Measurements from ENCODE around the gene LGALS7. TPM values are rescaled to one million over a fixed set of nuclear protein-coding genes. Genes with fewer than 3 reads are reported as not detected.
"Not testable (repeated sequence)": the region's sequence is repeated elsewhere in the genome, so short reads cannot be mapped to it uniquely, and the experiment has no call there.

LGALS7 gene
- total RNA-seq, 2 experiments from 2014 or later = not detected

- Mint-ChIP-seq H3K27me3 (no peaks in the 10 kb centered on the region), H3K27ac (no peak overlapping the region), H3K4me3 (peak overlapping the region; percentile 78), H3K9me3 (no peaks in the 10 kb centered on the region), H3K36me3 (ENCODE audit: low read depth) (no peaks in the 10 kb centered on the region), H3K4me1 (ENCODE audit: low read depth) (peaks cover 5% of the 10 kb centered on the region)
- ChIA-PET CTCF (interaction anchor here (1.0 kb wide), 1 partner anchor 23 kb away, joined by 3 read pairs; no protein-coding TSS in a partner anchor), POLR2A (no interaction called here)
- Histone ChIP-seq H3K4me3 (ENCODE audit: low read length) (no peak overlapping the region), H3K27me3 (ENCODE audit: control insufficient read depth in 1 of 2, insufficient read depth in 2 of 2, low read length in 2 of 2) (no peaks in the 10 kb centered on the region), H3K36me3 (ENCODE audit: insufficient read depth, low read length) (no peaks in the 10 kb centered on the region), H3K4me1 (ENCODE audit: insufficient read depth, low read length) (peaks cover 8% of the 10 kb centered on the region), H3K9me3 (ENCODE audit: control insufficient read depth in 1 of 2, insufficient read depth in 1 of 2, low read length in 2 of 2) (no peaks in the 10 kb centered on the region), H3K27ac (ENCODE audit: low read depth in 1 of 2, low read length in 2 of 2) (no peak overlapping the region)
- TF ChIP-seq CTCF (IDR thresholded peaks at IDR 0.05) = no peak
- intact Hi-C loops (cut with DNase I, micrococcal nuclease) = no loop called here
- no peak for ATAC-seq (ENCODE audit: poor library complexity)
- DNase-seq = no peak
Measured at GRCh38 chr19:38793177-38793576, 19.9 kb upstream of the LGALS7 start.

DNA sequence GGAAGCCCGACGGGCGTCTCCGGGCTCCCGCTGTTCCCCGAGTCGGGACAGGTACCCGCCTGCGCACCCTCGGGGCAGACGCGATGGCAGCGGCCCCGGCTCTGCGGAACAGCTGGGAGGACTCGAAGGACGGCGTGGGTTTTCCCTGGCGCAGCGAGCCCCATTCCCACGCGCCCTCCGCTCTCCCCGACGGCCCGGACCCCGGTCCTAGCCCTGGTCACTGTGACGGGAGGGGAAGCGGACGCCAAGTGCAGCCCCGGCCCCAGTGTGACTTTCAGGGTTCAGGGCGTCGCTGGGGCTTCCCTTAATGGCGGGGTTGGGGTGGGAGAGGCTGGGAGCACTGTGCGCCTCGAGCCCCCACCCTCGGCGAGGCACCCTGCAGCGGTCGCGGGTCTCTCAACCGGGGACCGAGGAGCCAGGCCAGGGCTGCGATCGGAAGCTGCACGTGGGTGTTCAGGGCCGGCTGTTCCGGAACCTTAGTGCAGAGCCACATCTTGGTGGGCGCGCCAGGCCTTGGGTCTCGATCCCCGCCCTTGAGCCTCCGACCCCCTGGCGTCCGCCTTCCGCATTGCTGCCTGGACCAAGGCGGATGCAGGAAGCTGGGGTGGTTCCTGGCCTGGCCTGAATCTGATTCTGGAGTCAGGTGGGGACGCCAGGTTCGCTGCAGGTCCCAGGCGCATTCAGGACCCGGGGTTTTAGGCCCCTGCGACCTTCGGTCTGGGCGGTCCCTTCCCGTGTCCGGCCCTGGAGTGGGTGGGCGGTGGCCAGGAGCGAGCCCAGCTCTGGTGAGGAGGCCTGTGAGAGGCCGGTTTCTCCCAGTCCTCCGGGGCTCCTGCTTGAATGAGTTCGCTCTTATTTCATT, 19.2 kb upstream of the LGALS7 start:
- DNase-seq = peak in 10 of 14 experiments; percentile 10 to 59 (median 36)
- no peak overlapping the region for H3K27ac ChIP-seq (ENCODE audit: low read depth in 1 of 2, low read length in 2 of 2)
- H3K27me3 Mint-ChIP-seq = no peaks in the 10 kb centered on the region

GRCh38 chr19:38791451-38792064, 18.2 kb upstream of the LGALS7 start:
- H3K36me3 ChIP-seq (ENCODE audit: insufficient read depth, low read length); H3K4me1 Mint-ChIP-seq (ENCODE audit: low read depth); H3K4me1 ChIP-seq (ENCODE audit: insufficient read depth, low read length); CTCF ChIA-PET; DNase-seq; H3K27ac Mint-ChIP-seq; intact Hi-C loops (cut with DNase I, micrococcal nuclease); H3K27me3 ChIP-seq (ENCODE audit: control insufficient read depth in 1 of 2, insufficient read depth in 2 of 2, low read length in 2 of 2); H3K36me3 Mint-ChIP-seq (ENCODE audit: low read depth); H3K9me3 Mint-ChIP-seq; H3K4me3 Mint-ChIP-seq; H3K27me3 Mint-ChIP-seq; H3K9me3 ChIP-seq (ENCODE audit: control insufficient read depth in 1 of 2, insufficient read depth in 1 of 2, low read length in 2 of 2); H3K27ac ChIP-seq (ENCODE audit: low read depth in 1 of 2, low read length in 2 of 2): not testable (repeated sequence)
- ATAC-seq (ENCODE audit: poor library complexity) = peak; percentile 91
- H3K4me3 ChIP-seq (ENCODE audit: low read length) = peak overlapping the region; percentile 26
- POLR2A ChIA-PET = interaction anchor here (1.1 kb wide), 1 partner anchor 58 kb away, joined by 3 read pairs; the partner anchor contains the start of gene HNRNPL

More for the DNA sequence above, 19.2 kb upstream of the LGALS7 start:
- Histone ChIP-seq H3K9me3 (ENCODE audit: control insufficient read depth in 1 of 2, insufficient read depth in 1 of 2, low read length in 2 of 2) (no peaks in the 10 kb centered on the region), H3K27me3 (ENCODE audit: control insufficient read depth in 1 of 2, insufficient read depth in 2 of 2, low read length in 2 of 2) (no peaks in the 10 kb centered on the region), H3K36me3 (ENCODE audit: insufficient read depth, low read length) (no peaks in the 10 kb centered on the region), H3K4me1 (ENCODE audit: insufficient read depth, low read length) (peaks cover 8% of the 10 kb centered on the region), H3K4me3 (ENCODE audit: low read length) (peak overlapping the region; percentile 50)
- Mint-ChIP-seq H3K4me1 (ENCODE audit: low read depth) (peaks cover 5% of the 10 kb centered on the region), H3K27ac (no peak overlapping the region), H3K4me3 (peak overlapping the region; percentile 78), H3K36me3 (ENCODE audit: low read depth) (no peaks in the 10 kb centered on the region), H3K9me3 (no peaks in the 10 kb centered on the region)
- ChIA-PET CTCF (interaction anchor here (1.0 kb wide), 1 partner anchor 23 kb away, joined by 3 read pairs; no protein-coding TSS in a partner anchor), POLR2A (interaction anchor here (1.1 kb wide), 1 partner anchor 57 kb away, joined by 3 read pairs; the partner anchor contains the start of gene HNRNPL)
- TF ChIP-seq CTCF (IDR thresholded peaks at IDR 0.05) = no peak
- peak; percentile 33 for ATAC-seq (ENCODE audit: poor library complexity)
- intact Hi-C loops (cut with DNase I, micrococcal nuclease) = no loop called here

DNA sequence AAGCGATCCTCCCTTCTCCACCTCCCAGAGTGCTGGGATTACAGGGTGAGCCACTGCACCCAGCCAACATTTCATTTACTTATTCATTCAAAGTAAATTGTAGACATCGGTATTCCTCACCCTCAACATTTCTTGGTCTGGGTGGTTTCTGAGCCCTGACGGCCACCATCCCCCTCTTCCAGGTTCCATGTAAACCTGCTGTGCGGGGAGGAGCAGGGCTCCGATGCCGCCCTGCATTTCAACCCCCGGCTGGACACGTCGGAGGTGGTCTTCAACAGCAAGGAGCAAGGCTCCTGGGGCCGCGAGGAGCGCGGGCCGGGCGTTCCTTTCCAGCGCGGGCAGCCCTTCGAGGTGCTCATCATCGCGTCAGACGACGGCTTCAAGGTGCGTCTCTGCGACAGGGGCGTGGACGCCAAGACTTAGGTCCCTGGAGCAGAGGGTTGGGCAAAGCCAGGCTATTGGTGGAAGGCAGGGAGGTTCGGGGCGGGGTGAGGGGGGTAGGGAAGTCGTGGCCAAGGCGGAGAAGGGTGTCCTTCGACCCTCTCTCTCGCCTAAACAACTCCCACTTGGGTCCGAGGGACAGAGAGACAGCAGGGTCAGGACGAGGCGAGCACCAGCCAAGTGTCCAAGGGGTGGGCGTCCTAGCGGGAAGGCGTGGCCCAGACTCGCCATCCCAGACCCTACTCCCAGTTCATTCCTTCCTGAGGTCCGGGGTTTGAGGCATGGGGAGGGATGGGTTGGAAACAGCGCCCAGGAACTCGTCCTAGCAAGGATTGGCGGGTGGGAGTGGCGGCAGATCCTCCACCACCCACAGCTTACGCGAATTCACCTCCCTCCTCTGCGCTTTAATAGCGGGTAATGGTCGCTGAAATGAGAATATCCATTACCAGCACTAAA, 17.4 kb upstream of the LGALS7 start:
- H3K4me3 ChIP-seq (ENCODE audit: low read length) = peak overlapping the region; percentile 26
- not testable (repeated sequence) for DNase-seq

More for the DNA sequence above, 17.4 kb upstream of the LGALS7 start:
- H3K27me3 Mint-ChIP-seq; H3K9me3 ChIP-seq (ENCODE audit: control insufficient read depth in 1 of 2, insufficient read depth in 1 of 2, low read length in 2 of 2); H3K9me3 Mint-ChIP-seq; H3K36me3 Mint-ChIP-seq (ENCODE audit: low read depth); CTCF ChIA-PET; intact Hi-C loops (cut with DNase I, micrococcal nuclease); POLR2A ChIA-PET; H3K4me1 ChIP-seq (ENCODE audit: insufficient read depth, low read length); H3K27ac ChIP-seq (ENCODE audit: low read depth in 1 of 2, low read length in 2 of 2); H3K27ac Mint-ChIP-seq; H3K4me3 Mint-ChIP-seq; H3K27me3 ChIP-seq (ENCODE audit: control insufficient read depth in 1 of 2, insufficient read depth in 2 of 2, low read length in 2 of 2); ATAC-seq (ENCODE audit: poor library complexity); H3K36me3 ChIP-seq (ENCODE audit: insufficient read depth, low read length); H3K4me1 Mint-ChIP-seq (ENCODE audit: low read depth): not testable (repeated sequence)

All from CD4-positive, alpha-beta T cell (primary cell).